GM12878 (cell line): Measurements from ENCODE around the gene VSTM4. TPM values are rescaled to one million over a fixed set of nuclear protein-coding genes. Genes with fewer than 3 reads are reported as not detected.

ENCODE experiments used
- ATAC-seq: fragments of 200-7000 bp; cut with Tn5 transposase; 3 replicates; pipeline ENCODE4 v1.9.1; 2020; ENCODE audit warnings: mild to moderate bottlenecking, moderate library complexity
- BruUV-seq: library from RNA; stranded (reverse); fragments of 400-500 nt; replicated peaks from 2 replicates; lab custom pipeline; 2021; lab: Mats Ljungman, UMichigan
- CTCF ChIA-PET: fragments of 300-600 bp; sonication (Branson Sonifier 250); formaldehyde crosslinking; extraction: SDS; loops from one replicate; lab custom pipeline; 2021; ENCODE audit warnings: inconsistent platforms; lab: Yijun Ruan, JAX
- POLR2A ChIA-PET: fragments of 350-600 bp; formaldehyde crosslinking; extraction: SDS; loops from one replicate; lab custom pipeline; 2021; ENCODE audit warnings: inconsistent platforms; lab: Charles Lee
- RAD21 ChIA-PET: fragments of 300-600 bp; sonication (Branson Sonifier 250); formaldehyde crosslinking; loops from one replicate; lab custom pipeline; 2023; ENCODE audit warnings: antibody characterized with exemption; ENCODE audit not compliant: unreplicated experiment; lab: Charles Lee
- SMC1A ChIA-PET: fragments of 300-600 bp; sonication (Branson Sonifier 250); formaldehyde crosslinking; loops from one replicate; lab custom pipeline; 2023; ENCODE audit not compliant: unreplicated experiment, uncharacterized antibody; lab: Charles Lee
- DNase-seq: peaks from one replicate; pipeline ENCODE4 v3.0.0-alpha.2; 2011; ENCODE audit warnings: low read depth, low spot score
- FAIRE-seq: peaks from 3 replicates; lab custom pipeline; 2011; peaks lifted over from hg19 to GRCh38; lab: Jason Lieb, UNC
- H2AFZ ChIP-seq: 2 replicates; pipeline ENCODE4 v1.6.0; 2011; ENCODE audit warnings: low read depth, low read length, control low read depth; ENCODE audit not compliant: control insufficient read depth
- H3K27ac ChIP-seq: 2 replicates; pipeline ENCODE4 v1.5.1; 2011; ENCODE audit warnings: control low read depth; ENCODE audit not compliant: control insufficient read depth, insufficient read depth
- H3K27me3 ChIP-seq, 2 experiments: replicated peaks in 1 of 2; 2 replicates each; pipeline versions ENCODE4 v1.6.0 to v1.6.1; 2011; ENCODE audit warnings: low read length in 1 of 2; ENCODE audit not compliant: control insufficient read depth in 2 of 2, insufficient read depth in 2 of 2
- H3K36me3 ChIP-seq, 2 experiments: 2 replicates each; pipeline ENCODE4 v1.5.1; 2011; ENCODE audit warnings: low read length in 1 of 2; ENCODE audit not compliant: control insufficient read depth in 2 of 2, insufficient read depth in 2 of 2
- H3K4me1 ChIP-seq: 2 replicates; pipeline ENCODE4 v1.6.1; 2011; ENCODE audit warnings: mild to moderate bottlenecking, low read length, moderate library complexity, mixed read lengths; ENCODE audit not compliant: control insufficient read depth, insufficient read depth
- H3K4me2 ChIP-seq: 2 replicates; pipeline ENCODE4 v1.6.0; 2011; ENCODE audit warnings: control low read depth; ENCODE audit not compliant: control insufficient read depth, insufficient read depth
- H3K4me3 ChIP-seq: fragments of 200-600 bp; sonication (generic); 2 replicates; pipeline ENCODE4 v1.5.1; 2016
- H3K79me2 ChIP-seq: 2 replicates; pipeline ENCODE4 v1.6.0; 2011; ENCODE audit warnings: low read length; ENCODE audit not compliant: control insufficient read depth, insufficient read depth
- H3K9ac ChIP-seq: 2 replicates; pipeline ENCODE4 v1.8.0; 2011; ENCODE audit warnings: low read length, control low read depth, mixed read lengths; ENCODE audit not compliant: control insufficient read depth, insufficient read depth
- H3K9me3 ChIP-seq: replicated peaks from 3 replicates; pipeline ENCODE4 v1.5.1; 2011; ENCODE audit warnings: mild to moderate bottlenecking, low read length; ENCODE audit not compliant: control insufficient read depth, insufficient read depth
- H4K20me1 ChIP-seq: 2 replicates; pipeline ENCODE4 v1.6.0; 2011; ENCODE audit not compliant: control insufficient read depth, insufficient read depth
- ATF7 ChIP-seq: fragments of 450-650 bp; IDR thresholded peaks from 2 replicates; pipeline ENCODE4 v1.6.1; 2016; ENCODE audit warnings: low read depth, mild to moderate bottlenecking
- BHLHE40 ChIP-seq, 2 experiments: fragments of 450-650 bp in 1 of 2; IDR thresholded peaks; 2 replicates each; pipeline ENCODE4 v1.6.1; 2011 to 2017; ENCODE audit warnings: low read depth in 2 of 2, borderline replicate concordance in 1 of 2, improper control_type of control experiment in 1 of 2, low read length in 1 of 2, mild to moderate bottlenecking in 1 of 2
- HDGF ChIP-seq: fragments of 450-650 bp; IDR thresholded peaks from 2 replicates; pipeline ENCODE4 v1.6.1; 2016; ENCODE audit warnings: antibody characterized with exemption
- IKZF1 ChIP-seq: fragments of 450-650 bp; conservative IDR thresholded peaks from 2 replicates; pipeline ENCODE4 v1.6.1; 2017; ENCODE audit warnings: antibody characterized with exemption, mild to moderate bottlenecking
- IKZF2 ChIP-seq, 2 experiments: fragments of 450-650 bp; IDR thresholded peaks; 2 replicates each; pipeline ENCODE4 v1.6.1; 2017; ENCODE audit warnings: mild to moderate bottlenecking in 2 of 2, moderate library complexity in 2 of 2
- MTA2 ChIP-seq: fragments of 450-650 bp; IDR thresholded peaks from 2 replicates; pipeline ENCODE4 v1.6.1; 2016; ENCODE audit warnings: low read depth, mild to moderate bottlenecking, moderate library complexity
- WGBS: methylation state at CpG from one replicate; pipeline ENCODE4 v1.1.6; 2016; ENCODE audit warnings: low lambda C conversion rate; ENCODE audit not compliant: insufficient replicate concordance, insufficient coverage; ENCODE audit errors: missing lambda C conversion rate; 5-methylcytosine and 5-hydroxymethylcytosine counted together
- in situ Hi-C: fragments of 300-500 bp; cut with MboI; formaldehyde crosslinking; loops from 9 replicates; pipeline ENCODE4 v1.14.3; 2018; ENCODE audit warnings: mixed read lengths
- intact Hi-C: fragments of 100-400 bp; cut with micrococcal nuclease; formaldehyde crosslinking; loops from one replicate; pipeline ENCODE4 v1.14.2; 2022; ENCODE audit not compliant: unreplicated experiment
- polyA plus RNA-seq, 11 experiments: library from polyadenylated mRNA; depleted of rRNA in 4 of 11; unstranded in 6 of 11; stranded (reverse) in 5 of 11; fragments of >200 nt; fragmentation: Nextera tagmentation in 4 of 11; fragmentation: Illumina TruSeq in 1 of 11; extraction: Ambion mirVana in 4 of 11; extraction: Trizol in 1 of 11; gene quantifications; 1 replicate in 1 of 11; 2 replicates in 10 of 11; pipeline versions ENCODE4 v1.2.1 to v1.2.3, GENCODE V29; 2011 to 2016; ENCODE audit warnings: inconsistent platforms in 2 of 11, missing spikeins in 2 of 11, low read depth in 1 of 11
- total RNA-seq, 4 experiments: library from RNA; depleted of rRNA in 3 of 4; stranded (reverse); fragments of >200 nt in 3 of 4; fragmentation: Illumina TruSeq in 1 of 4; extraction: Trizol in 1 of 4; gene quantifications; 2 replicates each; pipeline versions ENCODE4 v1.2.1 to v1.2.3, GENCODE V29; 2013 to 2021

The VSTM4 gene
- total and polyA plus RNA-seq, 10 of the 15 experiments (the other 5 are each of a cell fraction or from before 2014, with no cell fraction given) = 0.01 to 0.14 (median 0.02) TPM; not detected in 7

DNA sequence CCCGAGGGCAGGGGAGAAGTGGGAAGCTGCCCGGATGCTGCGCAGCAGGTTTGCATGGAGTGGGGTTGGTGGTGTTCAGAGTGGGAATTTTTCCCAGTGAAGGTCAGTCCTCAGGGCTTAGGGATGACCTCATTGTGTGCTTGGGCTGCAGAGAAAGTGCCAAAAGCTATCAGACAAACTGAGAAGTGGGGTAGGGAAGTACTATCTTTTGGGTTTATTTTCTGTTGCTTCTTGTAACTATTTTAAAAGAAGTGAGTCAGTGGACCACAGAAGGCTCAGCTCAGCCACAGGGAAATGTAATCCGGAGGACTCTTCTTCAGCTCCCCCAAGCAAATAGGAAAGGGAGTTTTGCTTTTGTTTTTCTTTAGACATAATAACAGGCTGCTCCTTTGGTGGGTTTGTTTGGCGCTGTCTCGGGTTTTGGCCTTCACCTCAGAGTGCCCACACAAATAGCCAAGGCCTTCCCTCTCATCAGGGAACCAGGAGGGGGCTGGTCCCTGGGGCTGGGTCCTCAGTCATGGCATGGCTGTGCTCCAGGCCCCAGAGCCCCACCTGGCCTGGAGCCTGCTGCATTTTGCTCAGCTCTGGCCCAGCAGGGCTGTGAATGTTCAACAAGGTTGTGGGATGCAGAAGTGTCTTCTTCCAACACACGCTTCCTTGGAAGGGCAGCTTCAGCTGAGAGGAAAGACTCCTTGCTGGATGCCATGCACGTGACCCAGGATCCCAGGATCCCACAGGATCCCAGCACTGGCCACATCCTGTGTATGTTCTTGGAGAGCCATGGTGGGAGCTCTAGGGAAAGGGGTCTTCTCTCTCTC, 23.9 kb upstream of the VSTM4 start:
- no peak overlapping the region for H3K4me2 ChIP-seq
- no peak overlapping the region for H2AFZ ChIP-seq
- intact Hi-C loops (no loop called here), in situ Hi-C loops (no loop called here)
- no peak overlapping the region for H3K27ac ChIP-seq
- no peaks in the 10 kb centered on the region for H3K79me2 ChIP-seq
- BruUV-seq = no TSS peak
- H3K27me3 ChIP-seq = no peaks in the 10 kb centered on the region
- H3K4me3 ChIP-seq = no peak overlapping the region
- no peaks in the 10 kb centered on the region for H3K36me3 ChIP-seq
- ChIA-PET CTCF (interaction anchor here (1.1 to 2.0 kb wide), 2 partner anchors 47 to 268 kb away, joined by 3 to 6 read pairs; no protein-coding TSS in a partner anchor), RAD21 (interaction anchor here (0.8 to 1.1 kb wide), 4 partner anchors 9 to 41 kb away, joined by 3 to 4 read pairs (median 3); no protein-coding TSS in a partner anchor), SMC1A (interaction anchor here (1.2 to 1.7 kb wide), 4 partner anchors 10 to 47 kb away, joined by 3 to 7 read pairs (median 4); no protein-coding TSS in a partner anchor), POLR2A (interaction anchor here (1.0 kb wide), 1 partner anchor 11 kb away, joined by 4 read pairs; no protein-coding TSS in a partner anchor)
- no peak for DNase-seq
- H4K20me1 ChIP-seq = no peaks in the 10 kb centered on the region
- WGBS = 24% methylated on average over 8 of the region's 8 CpGs
- no peaks in the 10 kb centered on the region for H3K4me1 ChIP-seq
- no peak overlapping the region for H3K9ac ChIP-seq
- H3K9me3 ChIP-seq = no peaks in the 10 kb centered on the region
- peak; percentile 71 for TF ChIP-seq ATF7
- TF ChIP-seq BHLHE40 (IDR thresholded peaks at IDR 0.05; ENCODE audit: borderline replicate concordance in 1 of 2, low read depth in 2 of 2, low read length in 1 of 2) = peak in 1 of 2 experiments; percentile 56; a peak in 1 of 4 replicates
- peak in 1 of 2 experiments; percentile 30; a peak in 2 of 4 replicates for TF ChIP-seq IKZF2 (IDR thresholded peaks at IDR 0.05)
- TF ChIP-seq IKZF1 = peak; percentile 52
- TF ChIP-seq HDGF = no peak
- 0 out of 2 replicates have a peak, but pooled peaks have one; percentile 7 for TF ChIP-seq MTA2
- ATAC-seq = no peak
- FAIRE-seq = no peak
